ENCODE data around the gene RIN3. TPM values are rescaled to one million over a fixed set of nuclear protein-coding genes. Genes with fewer than 3 reads are reported as not detected.

RIN3 gene
- total RNA-seq, 1 experiment from 2014 or later, result 1.5 TPM

GRCh38 chr14:92735344-92735743 lies 221.8 kb downstream of the RIN3 start:
- H3K4me1 Mint-ChIP-seq, result peaks cover 8 to 15% of the 10 kb centered on the region in 2 experiments; a peak in 3 of 4 replicates
- no peak for TF ChIP-seq CTCF (conservative IDR thresholded peaks at IDR 0.05)
- H3K27ac ChIP-seq (ENCODE audit: insufficient read length, low read depth, low read length), result no peak overlapping the region
- H3K79me2 ChIP-seq (ENCODE audit: insufficient read depth, low read length), result no peaks in the 10 kb centered on the region; the same call in 1 of the 2 replicates
- no peak overlapping the region for H3K4me3 Mint-ChIP-seq
- no peak for DNase-seq
- H3K4me1 ChIP-seq (ENCODE audit: insufficient read depth, low read length), result peaks cover 7% of the 10 kb centered on the region; the same call in 1 of the 2 replicates
- no peak overlapping the region for H4K8ac ChIP-seq (replicated peaks; ENCODE audit: insufficient read length, low read depth, low read length)
- no CpG with 5 or more reads among the region's 6 CpGs for WGBS (ENCODE audit: extremely low coverage, insufficient read length, low lambda C conversion rate)
- H2AK5ac ChIP-seq (ENCODE audit: insufficient read length, low read length), result no peak overlapping the region
- H2BK15ac ChIP-seq (ENCODE audit: low read depth, low read length), result no peak overlapping the region
- no peak overlapping the region for H3K4ac ChIP-seq (ENCODE audit: low read depth, low read length)
- H3K27me3 Mint-ChIP-seq (ENCODE audit: low read depth), result no peaks in the 10 kb centered on the region; the same call in 1 of the 2 replicates
- H3K4me2 ChIP-seq (ENCODE audit: insufficient read depth, insufficient read length, low read length), result no peak overlapping the region
- H2BK120ac ChIP-seq (ENCODE audit: low read depth, low read length, poor library complexity, severe bottlenecking), result no peak overlapping the region
- no peak overlapping the region for H3K56ac ChIP-seq (ENCODE audit: insufficient read length, low read depth, low read length)
- peak overlapping the region in 1 of 3 experiments; percentile 49; a peak in 1 of 7 replicates for H3K27ac Mint-ChIP-seq
- no peak overlapping the region for H2BK5ac ChIP-seq (ENCODE audit: insufficient read length, low read length)
- no peak overlapping the region for H3K14ac ChIP-seq (ENCODE audit: insufficient read depth, low read length)
- H4K5ac ChIP-seq (ENCODE audit: insufficient read length, low read depth, low read length), result no peak overlapping the region
- peaks cover 21 to 27% (median 21%) of the 10 kb centered on the region in 3 experiments; a peak in 6 of 7 replicates for H3K36me3 Mint-ChIP-seq (ENCODE audit: insufficient read depth in 1 of 3, low read depth in 3 of 3)
- H3K18ac ChIP-seq (ENCODE audit: insufficient read length, low read depth, low read length), result no peak overlapping the region
- H2BK20ac ChIP-seq (ENCODE audit: low read depth, low read length, poor library complexity, severe bottlenecking), result no peak overlapping the region
- peaks cover 9% of the 10 kb centered on the region for H3K79me1 ChIP-seq (ENCODE audit: insufficient read depth, low read depth, low read length, poor library complexity, severe bottlenecking)
- H2AFZ ChIP-seq (ENCODE audit: low read length), result no peak overlapping the region
- no peak overlapping the region for H3K9ac ChIP-seq (ENCODE audit: extremely low read depth, insufficient read length, low read length)
- no peaks in the 10 kb centered on the region for H4K20me1 ChIP-seq (ENCODE audit: control insufficient read depth, insufficient read depth, insufficient read length)
- H3K23me2 ChIP-seq (ENCODE audit: insufficient read length, low read depth, low read length, poor library complexity, severe bottlenecking), result no peaks in the 10 kb centered on the region
- H3K9me3 Mint-ChIP-seq, result no peaks in the 10 kb centered on the region
- H2BK12ac ChIP-seq (ENCODE audit: insufficient read length, low read depth, low read length), result no peak overlapping the region
- no peak overlapping the region for H4K91ac ChIP-seq (ENCODE audit: insufficient read length, low read depth, low read length)
- H3K23ac ChIP-seq (ENCODE audit: insufficient read length, low read depth, low read length), result no peak overlapping the region
- H3K27me3 ChIP-seq (ENCODE audit: insufficient read depth, low read length), result no peaks in the 10 kb centered on the region
- no peaks in the 10 kb centered on the region for H3K9me3 ChIP-seq (ENCODE audit: control insufficient read depth, low read depth, low read length)
- no peak overlapping the region for H3T11ph ChIP-seq (ENCODE audit: low read length)
